Measurements from ENCODE around the gene PDE10A. TPM values are rescaled to one million over a fixed set of nuclear protein-coding genes. Genes with fewer than 3 reads are reported as not detected.

Gene PDE10A
- total RNA-seq, 1 experiment from 2014 or later = 0.31 TPM

- no peak overlapping the region for H2BK120ac ChIP-seq (ENCODE audit: low read depth, low read length, poor library complexity, severe bottlenecking)
- H3K79me2 ChIP-seq (ENCODE audit: insufficient read depth, low read length) = no peaks in the 10 kb centered on the region
- no peak overlapping the region for H3K4me3 Mint-ChIP-seq
- no peaks in the 10 kb centered on the region; a peak in 1 of 7 replicates for H3K36me3 Mint-ChIP-seq (ENCODE audit: insufficient read depth in 1 of 3, low read depth in 3 of 3)
- H4K5ac ChIP-seq (ENCODE audit: insufficient read length, low read depth, low read length) = no peak overlapping the region
- H2BK12ac ChIP-seq (ENCODE audit: insufficient read length, low read depth, low read length) = no peak overlapping the region
- H2BK15ac ChIP-seq (ENCODE audit: low read depth, low read length) = no peak overlapping the region
- no peak overlapping the region for H3K18ac ChIP-seq (ENCODE audit: insufficient read length, low read depth, low read length)
- no peak overlapping the region for H2AK5ac ChIP-seq (ENCODE audit: insufficient read length, low read length)
- no peak overlapping the region for H2BK20ac ChIP-seq (ENCODE audit: low read depth, low read length, poor library complexity, severe bottlenecking)
- H3K27me3 Mint-ChIP-seq (ENCODE audit: low read depth) = peaks cover 7% of the 10 kb centered on the region; the same call in 1 of the 2 replicates
- H3K9ac ChIP-seq (ENCODE audit: extremely low read depth, insufficient read length, low read length) = no peak overlapping the region
- no peaks in the 10 kb centered on the region for H3K79me1 ChIP-seq (ENCODE audit: insufficient read depth, low read depth, low read length, poor library complexity, severe bottlenecking)
- H3K27ac Mint-ChIP-seq = no peak overlapping the region
- no peak overlapping the region for H3K23ac ChIP-seq (ENCODE audit: insufficient read length, low read depth, low read length)
- H3K9me3 ChIP-seq (ENCODE audit: control insufficient read depth, low read depth, low read length) = no peaks in the 10 kb centered on the region
- no peak overlapping the region for H2BK5ac ChIP-seq (ENCODE audit: insufficient read length, low read length)
- no peak overlapping the region for H3K27ac ChIP-seq (ENCODE audit: insufficient read length, low read depth, low read length)
- H3K4me1 Mint-ChIP-seq = peaks cover 26 to 35% of the 10 kb centered on the region in 2 experiments
- no peaks in the 10 kb centered on the region for H4K20me1 ChIP-seq (ENCODE audit: control insufficient read depth, insufficient read depth, insufficient read length)
- no peak overlapping the region for H4K8ac ChIP-seq (replicated peaks; ENCODE audit: insufficient read length, low read depth, low read length)
- DNase-seq = no peak
- no peaks in the 10 kb centered on the region for H3K4me1 ChIP-seq (ENCODE audit: insufficient read depth, low read length)
- no peak overlapping the region for H3K4ac ChIP-seq (ENCODE audit: low read depth, low read length)
- H3K23me2 ChIP-seq (ENCODE audit: insufficient read length, low read depth, low read length, poor library complexity, severe bottlenecking) = no peaks in the 10 kb centered on the region
- H3K4me2 ChIP-seq (ENCODE audit: insufficient read depth, insufficient read length, low read length) = no peak overlapping the region
- H3K56ac ChIP-seq (ENCODE audit: insufficient read length, low read depth, low read length) = no peak overlapping the region
- peaks cover 0 to 1% of the 10 kb centered on the region in 2 experiments; a peak in 2 of 5 replicates for H3K9me3 Mint-ChIP-seq
- TF ChIP-seq, protein P1, sequence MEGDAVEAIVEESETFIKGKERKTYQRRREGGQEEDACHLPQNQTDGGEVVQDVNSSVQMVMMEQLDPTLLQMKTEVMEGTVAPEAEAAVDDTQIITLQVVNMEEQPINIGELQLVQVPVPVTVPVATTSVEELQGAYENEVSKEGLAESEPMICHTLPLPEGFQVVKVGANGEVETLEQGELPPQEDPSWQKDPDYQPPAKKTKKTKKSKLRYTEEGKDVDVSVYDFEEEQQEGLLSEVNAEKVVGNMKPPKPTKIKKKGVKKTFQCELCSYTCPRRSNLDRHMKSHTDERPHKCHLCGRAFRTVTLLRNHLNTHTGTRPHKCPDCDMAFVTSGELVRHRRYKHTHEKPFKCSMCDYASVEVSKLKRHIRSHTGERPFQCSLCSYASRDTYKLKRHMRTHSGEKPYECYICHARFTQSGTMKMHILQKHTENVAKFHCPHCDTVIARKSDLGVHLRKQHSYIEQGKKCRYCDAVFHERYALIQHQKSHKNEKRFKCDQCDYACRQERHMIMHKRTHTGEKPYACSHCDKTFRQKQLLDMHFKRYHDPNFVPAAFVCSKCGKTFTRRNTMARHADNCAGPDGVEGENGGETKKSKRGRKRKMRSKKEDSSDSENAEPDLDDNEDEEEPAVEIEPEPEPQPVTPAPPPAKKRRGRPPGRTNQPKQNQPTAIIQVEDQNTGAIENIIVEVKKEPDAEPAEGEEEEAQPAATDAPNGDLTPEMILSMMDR (conservative IDR thresholded peaks at IDR 0.05) = no peak
- no peak overlapping the region for H3T11ph ChIP-seq (ENCODE audit: low read length)
- H3K14ac ChIP-seq (ENCODE audit: insufficient read depth, low read length) = no peak overlapping the region
- WGBS (ENCODE audit: extremely low coverage, insufficient read length, low lambda C conversion rate) = no CpG with 5 or more reads among the region's 1 CpG
- H4K91ac ChIP-seq (ENCODE audit: insufficient read length, low read depth, low read length) = no peak overlapping the region
- no peaks in the 10 kb centered on the region for H3K27me3 ChIP-seq (ENCODE audit: insufficient read depth, low read length)
- H2AFZ ChIP-seq (ENCODE audit: low read length) = no peak overlapping the region
Measured at GRCh38 chr6:165675120-165675519, 12.1 kb upstream of the PDE10A start.

Data from H9 (cell line).